A549 treated with DMSO at 1 μM for 4 hours (cell line): ENCODE data around the gene RNFT2. TPM values are rescaled to one million over a fixed set of nuclear protein-coding genes. Genes with fewer than 3 reads are reported as not detected.

ENCODE experiments used
- total RNA-seq: library from RNA; stranded (reverse); fragments of 200-300 nt; extraction: Qiagen RNA extraction; gene quantifications from 5 replicates; pipeline ENCODE4 v1.2.3, GENCODE V29; 2022; ENCODE audit warnings: low read depth

RNFT2 gene
- 1.9 to 2.4 TPM (median 2.0 TPM) in 5 replicates for total RNA-seq

GRCh38 chr12:116737774-116738657 is at the start of gene RNFT2, which contains the start of gene SPRING1:
RNFT2 (plus strand) TSS chr12:116738315; CDS start chr12:116740498, 2,183 bp downstream.
SPRING1 (minus strand) TSS chr12:116738069; CDS start chr12:116737900, 169 bp downstream.

GRCh38 chr12:116881325-116881876 is 143.3 kb downstream of the RNFT2 start, which contains the start of gene HRK:
HRK (minus strand) TSS chr12:116881441; CDS start chr12:116881307, 134 bp downstream.

Other genes starting within 250 kb of the RNFT2 start
- gene MAP1LC3B2, start 178.9 kb upstream of the RNFT2 start, total RNA-seq = 1.1 to 2.2 TPM (median 1.5 TPM) in 5 replicates
- gene SPRING1, start 246 bp upstream of the RNFT2 start, total RNA-seq = 16.1 to 29.2 TPM (median 26.7 TPM) in 5 replicates
- gene HRK, start 143.1 kb downstream of the RNFT2 start, total RNA-seq = 0.52 to 0.83 TPM (median 0.61 TPM) in 5 replicates
- 4.3 to 6.9 TPM (median 6.0 TPM) in 5 replicates for gene FBXW8, start 172.6 kb downstream of the RNFT2 start, total RNA-seq